Subcutaneous adipose tissue (tissue), 4 donors: ENCODE measurements around the gene EFHD2. TPM values are rescaled to one million over a fixed set of nuclear protein-coding genes. Genes with fewer than 3 reads are reported as not detected.

Experiments used
- total RNA-seq, 4 donors: library from RNA; depleted of rRNA; stranded (reverse); fragments of >200 nt; gene quantifications; one replicate each; pipeline ENCODE4 v1.1.0, GENCODE V29; 2016
- TF ChIP-seq, protein P1 (sequence below): fragments of 450-650 bp; IDR thresholded peaks from one replicate; pipeline ENCODE4 v1.5.1; 2016; ENCODE audit warnings: low read depth, mild to moderate bottlenecking, control low read depth, antibody characterized with exemption, moderate library complexity

Gene EFHD2
- total RNA-seq, 4 donors from 2014 or later, result 16.6 to 47.4 (median 30.5) TPM

- TF ChIP-seq, protein P1, sequence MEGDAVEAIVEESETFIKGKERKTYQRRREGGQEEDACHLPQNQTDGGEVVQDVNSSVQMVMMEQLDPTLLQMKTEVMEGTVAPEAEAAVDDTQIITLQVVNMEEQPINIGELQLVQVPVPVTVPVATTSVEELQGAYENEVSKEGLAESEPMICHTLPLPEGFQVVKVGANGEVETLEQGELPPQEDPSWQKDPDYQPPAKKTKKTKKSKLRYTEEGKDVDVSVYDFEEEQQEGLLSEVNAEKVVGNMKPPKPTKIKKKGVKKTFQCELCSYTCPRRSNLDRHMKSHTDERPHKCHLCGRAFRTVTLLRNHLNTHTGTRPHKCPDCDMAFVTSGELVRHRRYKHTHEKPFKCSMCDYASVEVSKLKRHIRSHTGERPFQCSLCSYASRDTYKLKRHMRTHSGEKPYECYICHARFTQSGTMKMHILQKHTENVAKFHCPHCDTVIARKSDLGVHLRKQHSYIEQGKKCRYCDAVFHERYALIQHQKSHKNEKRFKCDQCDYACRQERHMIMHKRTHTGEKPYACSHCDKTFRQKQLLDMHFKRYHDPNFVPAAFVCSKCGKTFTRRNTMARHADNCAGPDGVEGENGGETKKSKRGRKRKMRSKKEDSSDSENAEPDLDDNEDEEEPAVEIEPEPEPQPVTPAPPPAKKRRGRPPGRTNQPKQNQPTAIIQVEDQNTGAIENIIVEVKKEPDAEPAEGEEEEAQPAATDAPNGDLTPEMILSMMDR, result no peak
These were observed 7.6 kb downstream of the EFHD2 start for GRCh38 chr1:15417059-15417934.

DNA sequence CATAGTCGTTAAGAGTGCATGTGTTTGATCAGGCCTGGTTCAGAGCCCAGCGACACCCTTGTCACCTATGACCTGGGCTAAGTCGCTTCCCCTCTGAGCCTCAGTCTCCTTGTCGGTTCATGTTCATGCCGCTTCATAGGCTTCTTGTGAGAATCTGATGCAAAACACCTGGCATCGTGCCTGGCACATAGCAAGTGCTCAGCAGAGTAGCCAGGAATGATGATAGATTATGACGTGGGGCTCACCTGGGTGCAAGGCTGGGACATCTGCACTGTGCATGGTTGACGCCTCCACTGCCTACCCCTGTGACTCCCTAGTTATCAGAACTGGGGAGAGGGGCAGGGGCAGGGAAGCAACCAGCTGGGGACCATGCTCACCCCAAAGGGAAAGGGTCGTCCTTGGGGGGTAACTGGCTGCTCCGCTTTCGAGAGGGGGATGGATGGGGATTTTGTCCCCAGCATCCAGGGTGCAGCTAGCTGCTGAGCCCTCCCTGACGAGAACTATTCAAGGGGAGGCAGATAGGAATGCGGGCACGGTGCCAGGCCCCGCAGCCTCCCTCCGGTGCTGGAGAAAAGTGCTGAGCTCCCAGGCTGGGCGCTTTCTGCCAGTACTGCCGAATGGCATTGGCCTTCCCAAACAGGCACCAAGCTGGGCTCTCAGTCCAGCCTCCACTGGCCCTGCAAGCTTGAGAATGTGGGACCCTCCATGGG, 9.3 kb downstream of the EFHD2 start:
- TF ChIP-seq, protein P1, result no peak

DNA sequence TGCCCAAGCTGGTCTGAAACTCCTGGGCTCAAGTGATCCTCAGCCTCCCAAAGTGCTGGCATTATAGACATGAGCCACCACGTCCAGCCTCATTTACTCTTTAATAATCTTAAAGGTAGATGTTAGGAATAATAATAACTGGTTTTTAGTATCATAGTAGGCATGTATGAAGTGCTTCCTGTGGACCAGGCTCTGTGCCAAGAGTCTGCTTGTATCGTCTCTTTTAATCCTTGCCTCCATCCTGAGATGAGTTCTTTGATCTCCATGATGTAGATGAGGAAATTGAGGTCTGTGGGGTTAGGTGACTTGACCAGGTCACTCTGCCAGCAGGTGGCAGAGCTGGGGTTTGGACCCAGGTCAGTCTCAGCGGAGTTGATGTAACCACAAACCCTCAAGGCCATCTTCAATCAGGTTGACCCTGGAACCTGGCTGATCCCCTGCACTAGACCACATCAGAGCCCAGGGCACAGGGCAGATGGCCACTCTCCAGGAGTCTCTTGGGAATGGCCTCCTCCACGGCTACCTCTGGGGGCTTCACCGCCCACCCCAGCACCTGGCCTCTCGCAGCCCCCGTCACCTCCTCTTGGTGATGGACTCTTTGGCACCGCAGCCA, 11.3 kb downstream of the EFHD2 start:
- TF ChIP-seq, protein P1, result no peak

GRCh38 chr1:15422871-15423270, 13.2 kb downstream of the EFHD2 start:
- TF ChIP-seq, protein P1, result no peak

GRCh38 chr1:15423355-15424077, 13.8 kb downstream of the EFHD2 start:
- TF ChIP-seq, protein P1, result no peak

GRCh38 chr1:15424146-15424667, 14.5 kb downstream of the EFHD2 start:
- TF ChIP-seq, protein P1, result no peak
